Uterine smooth muscle cell (primary cell): ENCODE measurements around the gene PBLD. TPM values are rescaled to one million over a fixed set of nuclear protein-coding genes. Genes with fewer than 3 reads are reported as not detected.

Experiments used
- total RNA-seq: library from RNA; depleted of rRNA; stranded (reverse); fragments of >200 nt; gene quantifications from 2 replicates; pipeline ENCODE4 v1.2.3, GENCODE V29; 2014

Gene PBLD
- 3.0 and 3.7 TPM in 2 replicates for total RNA-seq

DNA sequence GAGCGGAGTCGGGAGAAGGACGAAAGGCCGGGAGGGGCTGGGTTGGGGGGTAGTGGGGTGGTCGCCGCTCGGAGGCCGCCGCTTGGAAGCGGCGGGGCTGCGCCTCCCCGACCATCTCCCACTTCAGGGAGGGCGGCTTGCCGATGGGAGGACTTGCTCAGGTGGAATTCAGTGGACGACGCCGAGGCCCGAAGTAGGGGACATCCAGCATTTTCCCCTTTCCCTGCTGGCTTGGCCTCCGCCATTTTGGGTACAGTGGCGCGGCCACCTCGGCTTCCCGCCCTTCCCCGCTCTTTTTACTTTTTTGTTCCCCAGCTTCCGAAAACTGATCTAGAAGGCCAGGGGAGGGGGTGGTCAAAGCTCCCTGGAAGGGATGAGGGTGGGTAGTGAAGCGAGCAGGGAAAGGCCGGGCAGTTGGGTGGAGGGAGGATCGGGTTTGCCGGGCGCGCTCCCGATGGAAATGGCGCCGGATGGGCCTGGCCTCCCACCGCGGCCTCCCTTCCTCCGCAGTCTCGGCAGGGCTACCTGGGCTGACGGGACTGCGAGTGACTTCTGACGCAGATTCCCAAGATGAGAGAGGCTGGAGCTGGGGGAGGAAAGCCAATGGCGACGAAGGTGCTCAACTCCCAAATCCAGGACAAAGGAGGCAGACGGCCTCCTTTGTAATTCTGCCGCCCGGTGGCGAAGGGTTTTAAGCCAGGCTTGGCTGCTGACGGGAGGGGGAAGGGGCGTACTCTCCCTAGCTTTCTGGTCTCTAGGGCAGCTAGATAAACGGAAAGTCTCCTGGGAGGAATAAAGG lies at the start of gene PBLD:
Gene PBLD (minus strand): TSS at position 670 of the 799 bp plus-strand sequence. CDS start 26,084 bp downstream, outside the sequence.

DNA sequence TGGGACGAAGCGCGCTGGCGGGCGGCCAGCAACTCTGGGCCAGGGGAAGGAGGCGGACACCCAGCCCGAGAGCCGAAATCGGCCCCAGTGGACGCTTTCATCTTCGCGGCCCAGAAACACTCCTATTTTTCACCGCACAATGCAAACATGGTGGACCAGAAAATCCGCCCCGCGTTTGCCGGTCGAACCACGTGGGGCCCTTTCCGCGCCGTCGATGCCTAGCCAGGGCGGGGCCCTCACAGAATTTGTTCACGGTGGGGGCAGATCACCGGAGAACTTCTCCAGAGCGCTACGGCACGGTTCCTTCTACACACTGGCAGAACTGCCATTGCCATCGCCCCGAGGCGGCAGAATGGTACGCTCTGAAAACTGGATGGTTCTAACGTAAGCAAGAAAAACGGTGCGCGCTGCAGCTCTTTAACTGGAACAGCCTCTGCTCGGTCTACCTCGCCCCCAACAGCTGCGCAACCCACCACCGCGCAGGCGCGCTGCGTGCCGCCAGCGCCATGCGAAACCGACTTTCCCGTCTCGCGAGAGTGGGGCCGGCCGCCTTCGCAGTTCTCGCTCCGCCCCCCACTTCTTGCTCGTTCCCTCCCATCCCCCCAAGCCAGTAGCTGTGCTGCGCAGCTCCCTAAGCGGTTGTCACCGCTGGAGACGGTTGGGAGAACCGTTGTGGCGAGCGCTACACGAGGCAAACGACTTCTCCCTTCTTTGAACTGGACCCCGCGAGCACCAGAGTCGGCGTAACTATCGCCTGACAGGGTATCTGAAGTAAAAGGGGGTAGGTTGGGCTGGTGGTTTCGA lies 1.1 kb downstream of the PBLD start, which contains the start of gene HNRNPH3:
Gene HNRNPH3 (plus strand): TSS at position 610 of the 804 bp plus-strand sequence. CDS start 5,158 bp downstream, outside the sequence.

Other genes starting within 250 kb of the PBLD start
- 0.25 and 0.55 TPM in 2 replicates for gene MYPN, start 223.4 kb downstream of the PBLD start, total RNA-seq
- gene ATOH7, start 100.8 kb downstream of the PBLD start, total RNA-seq: not detected in 2 replicates
- 27.0 and 46.7 TPM in 2 replicates for gene HNRNPH3, start 864 bp downstream of the PBLD start, total RNA-seq
- gene RUFY2, start 74.3 kb upstream of the PBLD start, total RNA-seq: 21.1 and 29.3 TPM in 2 replicates
- 6.4 and 14.1 TPM in 2 replicates for gene DNA2, start 139.0 kb upstream of the PBLD start, total RNA-seq
- 16.7 and 35.1 TPM in 2 replicates for gene SLC25A16, start 194.6 kb upstream of the PBLD start, total RNA-seq
- 2.0 and 2.5 TPM in 2 replicates for gene TET1, start 227.4 kb upstream of the PBLD start, total RNA-seq